Testis (tissue), 5 donors: ENCODE data around the gene STARD7. TPM values are rescaled to one million over a fixed set of nuclear protein-coding genes. Genes with fewer than 3 reads are reported as not detected.
"Not testable (repeated sequence)": the region's sequence is repeated elsewhere in the genome, so short reads cannot be mapped to it uniquely, and the experiment has no call there.

Source experiments
- DNase-seq: peaks from one replicate; pipeline ENCODE4 v3.0.0-alpha.2; 2019
- H3K27ac ChIP-seq, 2 donors: fragments of 200-600 bp; sonication (generic); one replicate each; pipeline ENCODE4 v1.5.1; 2019
- H3K27me3 ChIP-seq: fragments of 200-600 bp; sonication (generic); one replicate; pipeline ENCODE4 v1.5.1; 2019
- H3K36me3 ChIP-seq: fragments of 200-600 bp; sonication (generic); one replicate; pipeline ENCODE4 v1.5.1; 2017; ENCODE audit warnings: low read depth; ENCODE audit errors: missing control alignments
- H3K4me1 ChIP-seq: fragments of 200-600 bp; sonication (generic); one replicate; pipeline ENCODE4 v1.5.1; 2019
- H3K4me3 ChIP-seq, 2 donors: fragments of 200-600 bp; sonication (generic); one replicate each; pipeline ENCODE4 v1.5.1; 2017 to 2019
- H3K9me3 ChIP-seq: fragments of 200-600 bp; sonication (generic); one replicate; pipeline ENCODE4 v1.5.1; 2017
- POLR2A ChIP-seq: fragments of 450-650 bp; IDR thresholded peaks from one replicate; pipeline ENCODE4 v1.6.1; 2017; ENCODE audit warnings: antibody characterized with exemption, mild to moderate bottlenecking, moderate library complexity
- WGBS, 2 donors: methylation state at CpG; one replicate each; pipeline ENCODE4 v1.1.5; 2018; 5-methylcytosine and 5-hydroxymethylcytosine counted together
- intact Hi-C: fragments of 100-400 bp; cut with DNase I; formaldehyde crosslinking; loops from one replicate; pipeline ENCODE4 v1.15.1; 2023; ENCODE audit warnings: low total_unique reads
- long read RNA-seq, 2 donors: transcript quantifications; one replicate each; lab custom pipeline, GENCODE V29; 2026
- polyA plus RNA-seq: library from polyadenylated mRNA; stranded (reverse); fragments of 350-450 nt; fragmentation: Illumina TruSeq; extraction: RNeasy Lipid Tissue Mini Kit (QIAGEN cat#74804); gene quantifications from one replicate; pipeline ENCODE4 v1.2.3, GENCODE V29; 2014; ENCODE audit warnings: low read depth, low replicate concordance; ENCODE audit not compliant: insufficient read depth
- total RNA-seq, 2 donors: library from RNA; depleted of rRNA; stranded (reverse); fragments of >200 nt; gene quantifications; one replicate each; pipeline ENCODE4 v1.2.3, GENCODE V29; 2016
- TF ChIP-seq, protein P1 (sequence below), 3 experiments: fragments of 450-650 bp in 2 of 3; fragments of 200-600 bp in 1 of 3; sonication (generic) in 1 of 3; IDR thresholded peaks; one replicate each; pipeline ENCODE4 v1.5.1; 2016 to 2019; ENCODE audit warnings: antibody characterized with exemption in 3 of 3, mild to moderate bottlenecking in 2 of 3, moderate library complexity in 1 of 3

The STARD7 gene
- total RNA-seq = 10 to 100 TPM; 77.7 to 96.2 TPM
- 58.0 TPM for polyA plus RNA-seq
- long read RNA-seq, donor 1, transcript STARD7-201 (8 exons, 3,368 nt) = major isoform, 18 of 20 reads
- long read RNA-seq, donor 1, partial matches to known transcripts = 0 of 20 reads
- long read RNA-seq, donor 1, other reads (novel, unspliced or antisense) = 0 of 20 reads
- long read RNA-seq, donor 2, transcript STARD7-201 (8 exons, 3,368 nt) = major isoform, 24 of 25 reads
- long read RNA-seq, donor 2, partial matches to known transcripts = 0 of 25 reads
- long read RNA-seq, donor 2, other reads (novel, unspliced or antisense) = 0 of 25 reads

GRCh38 chr2:96208143-96209010 lies at the start of gene STARD7:
Gene STARD7 (minus strand): TSS chr2:96208827. CDS start chr2:96208434, 393 bp downstream.
- intact Hi-C loops = no loop called here
- TF ChIP-seq, protein P1, sequence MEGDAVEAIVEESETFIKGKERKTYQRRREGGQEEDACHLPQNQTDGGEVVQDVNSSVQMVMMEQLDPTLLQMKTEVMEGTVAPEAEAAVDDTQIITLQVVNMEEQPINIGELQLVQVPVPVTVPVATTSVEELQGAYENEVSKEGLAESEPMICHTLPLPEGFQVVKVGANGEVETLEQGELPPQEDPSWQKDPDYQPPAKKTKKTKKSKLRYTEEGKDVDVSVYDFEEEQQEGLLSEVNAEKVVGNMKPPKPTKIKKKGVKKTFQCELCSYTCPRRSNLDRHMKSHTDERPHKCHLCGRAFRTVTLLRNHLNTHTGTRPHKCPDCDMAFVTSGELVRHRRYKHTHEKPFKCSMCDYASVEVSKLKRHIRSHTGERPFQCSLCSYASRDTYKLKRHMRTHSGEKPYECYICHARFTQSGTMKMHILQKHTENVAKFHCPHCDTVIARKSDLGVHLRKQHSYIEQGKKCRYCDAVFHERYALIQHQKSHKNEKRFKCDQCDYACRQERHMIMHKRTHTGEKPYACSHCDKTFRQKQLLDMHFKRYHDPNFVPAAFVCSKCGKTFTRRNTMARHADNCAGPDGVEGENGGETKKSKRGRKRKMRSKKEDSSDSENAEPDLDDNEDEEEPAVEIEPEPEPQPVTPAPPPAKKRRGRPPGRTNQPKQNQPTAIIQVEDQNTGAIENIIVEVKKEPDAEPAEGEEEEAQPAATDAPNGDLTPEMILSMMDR (IDR thresholded peaks at IDR 0.05) = no peak
- peak; percentile 48 for TF ChIP-seq POLR2A
- peaks cover 30% of the 10 kb centered on the region for H3K4me1 ChIP-seq

GRCh38 chr2:96257744-96258143 lies 49.1 kb upstream of the STARD7 start:
- H3K27me3 ChIP-seq, H3K9me3 ChIP-seq, DNase-seq, intact Hi-C loops, H3K27ac ChIP-seq, H3K36me3 ChIP-seq, H3K4me3 ChIP-seq: not testable (repeated sequence)
- H3K4me1 ChIP-seq = peaks cover 35% of the 10 kb centered on the region
- 69 to 92% methylated on average over 3 of the region's 3 CpGs for WGBS, 2 donors

More at GRCh38 chr2:96208143-96209010, at the start of gene STARD7:
- peak within 1 kb of the TSS; percentile 91 to 99 for H3K4me3 ChIP-seq
- no peaks in the 10 kb centered on the region for H3K27me3 ChIP-seq
- H3K9me3 ChIP-seq = no peaks in the 10 kb centered on the region
- peak; percentile 99 for DNase-seq
- no peaks in the 10 kb centered on the region for H3K36me3 ChIP-seq
- WGBS, 2 donors = 0% methylated on average over 59 of the region's 100 CpGs; no CpG with 5 or more reads in 1 of the 2 donors
- peak within 1 kb of the TSS; percentile 86 to 95 for H3K27ac ChIP-seq

GRCh38 chr2:96256611-96257113 lies 48.0 kb upstream of the STARD7 start:
- no peak overlapping the region for H3K27ac ChIP-seq
- H3K4me3 ChIP-seq = no peak overlapping the region
- TF ChIP-seq, protein P1 (IDR thresholded peaks at IDR 0.05) = no peak
- no peak for TF ChIP-seq POLR2A
- peaks cover 33% of the 10 kb centered on the region for H3K4me1 ChIP-seq
- no peaks in the 10 kb centered on the region for H3K9me3 ChIP-seq
- WGBS, 2 donors = 61 to 73% methylated on average over 6 of the region's 6 CpGs
- no peaks in the 10 kb centered on the region for H3K27me3 ChIP-seq
- no peaks in the 10 kb centered on the region for H3K36me3 ChIP-seq
- intact Hi-C loops = no loop called here
- no peak for DNase-seq

DNA sequence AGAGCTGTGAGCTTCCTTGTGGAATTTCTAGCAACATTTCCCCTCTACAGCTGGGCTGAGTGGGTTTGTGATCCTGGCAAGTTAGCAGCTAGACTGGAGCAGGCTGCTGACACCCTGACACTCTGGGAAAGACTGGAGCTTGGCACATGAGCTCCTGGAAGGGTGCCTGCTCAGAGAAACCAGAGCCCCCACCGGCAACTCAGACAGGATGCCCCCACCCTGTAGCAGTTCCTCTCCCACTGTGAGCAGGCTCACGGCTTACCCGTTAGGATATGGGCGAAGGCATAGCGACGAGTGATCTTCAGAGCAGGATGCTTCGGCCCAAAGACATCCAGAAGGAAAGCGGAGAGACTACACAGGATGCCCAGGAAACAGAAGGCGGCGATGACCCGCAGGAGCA lies 45.9 kb upstream of the STARD7 start:
- no peak for TF ChIP-seq POLR2A
- TF ChIP-seq, protein P1 (IDR thresholded peaks at IDR 0.05) = no peak
- Histone ChIP-seq H3K36me3 (no peaks in the 10 kb centered on the region), H3K4me3 (no peak overlapping the region), H3K27me3 (no peaks in the 10 kb centered on the region), H3K4me1 (peaks cover 14% of the 10 kb centered on the region), H3K9me3 (no peaks in the 10 kb centered on the region), H3K27ac (no peak overlapping the region)
- DNase-seq = no peak
- intact Hi-C loops = no loop called here
- WGBS, 2 donors = 73 to 81% methylated on average over 11 of the region's 11 CpGs

DNA sequence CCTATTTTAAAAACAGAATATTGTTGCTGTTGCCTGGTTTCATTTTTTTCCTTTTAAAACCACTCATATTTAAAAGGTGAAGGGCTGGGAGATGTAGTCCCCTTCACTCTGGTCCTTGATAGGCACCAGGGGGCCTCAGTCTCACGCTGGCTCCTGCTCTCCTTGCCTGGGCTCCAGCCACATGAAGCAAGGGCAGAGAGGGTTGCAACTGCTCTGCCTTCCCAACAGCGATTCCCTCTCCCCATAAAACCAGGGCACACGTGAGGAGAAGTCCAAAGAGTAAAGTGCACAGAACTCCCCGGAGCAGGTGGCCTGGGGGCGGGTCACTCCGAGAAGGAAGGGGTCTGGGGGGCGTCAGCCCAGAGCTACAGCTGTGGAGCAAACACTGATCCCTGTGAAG lies 44.4 kb upstream of the STARD7 start:
- no peaks in the 10 kb centered on the region for H3K36me3 ChIP-seq
- H3K4me1 ChIP-seq = peaks cover 6% of the 10 kb centered on the region
- no peaks in the 10 kb centered on the region for H3K27me3 ChIP-seq
- no peak overlapping the region for H3K27ac ChIP-seq
- whole genome bisulfite sequencing, 2 donors = 76 to 95% methylated on average over 3 to 7 of the region's 7 CpGs
- intact Hi-C loops = no loop called here
- no peak for DNase-seq
- no peak for TF ChIP-seq POLR2A
- TF ChIP-seq, protein P1 (IDR thresholded peaks at IDR 0.05) = no peak
- no peaks in the 10 kb centered on the region for H3K9me3 ChIP-seq
- no peak overlapping the region for H3K4me3 ChIP-seq
